ENCODE data around the gene ANG.
A peak's percentile ranks its signal among the peaks of the same experiment; 100 is the strongest.

The ANG gene

GRCh38 chr14:20671597-20672283 lies 16.8 kb upstream of the ANG start:
- no peaks in the 10 kb centered on the region for H3K9me3 ChIP-seq (ENCODE audit: control insufficient read depth in 2 of 2, low read length in 2 of 2)
- peak overlapping the region in 1 of 2 donors; percentile 46 for H3K27ac ChIP-seq (ENCODE audit: low read depth in 2 of 2, low read length in 2 of 2)
- H3K36me3 ChIP-seq (ENCODE audit: control insufficient read depth in 2 of 2, insufficient read depth in 2 of 2, low read length in 2 of 2): no peaks in the 10 kb centered on the region

GRCh38 chr14:20675669-20676068 lies 12.9 kb upstream of the ANG start:
- Histone ChIP-seq H3K27ac (ENCODE audit: low read depth in 2 of 2, low read length in 2 of 2) (no peak overlapping the region), H3K4me3 (ENCODE audit: low read length in 2 of 2) (no peak overlapping the region), H3K9me3 (ENCODE audit: control insufficient read depth in 2 of 2, low read length in 2 of 2) (no peaks in the 10 kb centered on the region), H3K36me3 (ENCODE audit: control insufficient read depth in 2 of 2, insufficient read depth in 2 of 2, low read length in 2 of 2) (no peaks in the 10 kb centered on the region), H3K27me3 (ENCODE audit: control insufficient read depth in 2 of 2, insufficient read depth in 2 of 2, low read length in 2 of 2) (no peaks in the 10 kb centered on the region), H3K9ac (ENCODE audit: low read depth in 1 of 2, low read length in 2 of 2) (no peak overlapping the region), H3K4me1 (ENCODE audit: control insufficient read depth in 2 of 2, insufficient read depth in 2 of 2, low read length in 2 of 2) (peaks cover 6 to 19% of the 10 kb centered on the region in 2 donors)

More at GRCh38 chr14:20671597-20672283, 16.8 kb upstream of the ANG start:
- no peak overlapping the region for H3K4me3 ChIP-seq (ENCODE audit: low read length in 2 of 2)
- H3K27me3 ChIP-seq (ENCODE audit: control insufficient read depth in 2 of 2, insufficient read depth in 2 of 2, low read length in 2 of 2): no peaks in the 10 kb centered on the region
- peaks cover 0 to 10% of the 10 kb centered on the region in 2 donors for H3K4me1 ChIP-seq (ENCODE audit: control insufficient read depth in 2 of 2, insufficient read depth in 2 of 2, low read length in 2 of 2)
- no peak overlapping the region for H3K9ac ChIP-seq (ENCODE audit: low read depth in 1 of 2, low read length in 2 of 2)

- Histone ChIP-seq H3K27me3 (ENCODE audit: control insufficient read depth in 2 of 2, insufficient read depth in 2 of 2, low read length in 2 of 2) (no peaks in the 10 kb centered on the region), H3K27ac (ENCODE audit: low read depth in 2 of 2, low read length in 2 of 2) (no peak overlapping the region), H3K4me1 (ENCODE audit: control insufficient read depth in 2 of 2, insufficient read depth in 2 of 2, low read length in 2 of 2) (peaks cover 10 to 23% of the 10 kb centered on the region in 2 donors), H3K9me3 (ENCODE audit: control insufficient read depth in 2 of 2, low read length in 2 of 2) (no peaks in the 10 kb centered on the region), H3K36me3 (ENCODE audit: control insufficient read depth in 2 of 2, insufficient read depth in 2 of 2, low read length in 2 of 2) (no peaks in the 10 kb centered on the region), H3K4me3 (ENCODE audit: low read length in 2 of 2) (no peak overlapping the region), H3K9ac (ENCODE audit: low read depth in 1 of 2, low read length in 2 of 2) (no peak overlapping the region)
Observed at GRCh38 chr14:20676072-20676471, 12.5 kb upstream of the ANG start.

- H3K27me3 ChIP-seq (ENCODE audit: control insufficient read depth in 2 of 2, insufficient read depth in 2 of 2, low read length in 2 of 2): no peaks in the 10 kb centered on the region
- H3K4me3 ChIP-seq (ENCODE audit: low read length in 2 of 2): no peak overlapping the region
- H3K9me3 ChIP-seq (ENCODE audit: control insufficient read depth in 2 of 2, low read length in 2 of 2): no peaks in the 10 kb centered on the region
- peaks cover 28 to 30% of the 10 kb centered on the region in 2 donors for H3K4me1 ChIP-seq (ENCODE audit: control insufficient read depth in 2 of 2, insufficient read depth in 2 of 2, low read length in 2 of 2)
- H3K36me3 ChIP-seq (ENCODE audit: control insufficient read depth in 2 of 2, insufficient read depth in 2 of 2, low read length in 2 of 2): no peaks in the 10 kb centered on the region
- H3K9ac ChIP-seq (ENCODE audit: low read depth in 1 of 2, low read length in 2 of 2): no peak overlapping the region
- peak overlapping the region in 1 of 2 donors; percentile 99 for H3K27ac ChIP-seq (ENCODE audit: low read depth in 2 of 2, low read length in 2 of 2)
Observed at GRCh38 chr14:20679907-20680306, 8.7 kb upstream of the ANG start.

DNA sequence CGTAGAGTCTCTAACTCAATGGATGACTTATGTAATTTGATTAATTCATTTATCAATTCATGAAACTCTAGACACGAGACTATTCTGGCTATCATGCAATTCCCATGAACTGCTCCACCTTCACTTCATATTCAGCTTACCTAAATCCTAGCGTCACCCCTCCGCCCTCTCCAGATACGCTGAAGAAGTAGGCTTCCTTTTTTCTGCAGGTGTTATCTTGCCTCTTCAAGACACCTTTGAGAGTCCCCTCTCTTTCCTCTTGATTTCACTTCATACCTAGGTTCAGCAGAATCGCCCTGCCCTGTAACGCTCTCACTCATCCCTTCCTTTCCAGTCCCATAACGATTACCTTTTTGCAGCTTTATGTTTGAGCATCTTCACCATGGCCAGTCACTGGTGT lies 8.2 kb upstream of the ANG start:
- Histone ChIP-seq H3K4me3 (ENCODE audit: low read length in 2 of 2) (peak overlapping the region; percentile 91 to 96), H3K9me3 (ENCODE audit: control insufficient read depth in 2 of 2, low read length in 2 of 2) (no peaks in the 10 kb centered on the region), H3K27ac (ENCODE audit: low read depth in 2 of 2, low read length in 2 of 2) (peak overlapping the region; percentile 99 to 100), H3K27me3 (ENCODE audit: control insufficient read depth in 2 of 2, insufficient read depth in 2 of 2, low read length in 2 of 2) (no peaks in the 10 kb centered on the region), H3K4me1 (ENCODE audit: control insufficient read depth in 2 of 2, insufficient read depth in 2 of 2, low read length in 2 of 2) (peaks cover 32% of the 10 kb centered on the region in 2 donors), H3K36me3 (ENCODE audit: control insufficient read depth in 2 of 2, insufficient read depth in 2 of 2, low read length in 2 of 2) (no peaks in the 10 kb centered on the region), H3K9ac (ENCODE audit: low read depth in 1 of 2, low read length in 2 of 2) (peak overlapping the region; percentile 99)

DNA sequence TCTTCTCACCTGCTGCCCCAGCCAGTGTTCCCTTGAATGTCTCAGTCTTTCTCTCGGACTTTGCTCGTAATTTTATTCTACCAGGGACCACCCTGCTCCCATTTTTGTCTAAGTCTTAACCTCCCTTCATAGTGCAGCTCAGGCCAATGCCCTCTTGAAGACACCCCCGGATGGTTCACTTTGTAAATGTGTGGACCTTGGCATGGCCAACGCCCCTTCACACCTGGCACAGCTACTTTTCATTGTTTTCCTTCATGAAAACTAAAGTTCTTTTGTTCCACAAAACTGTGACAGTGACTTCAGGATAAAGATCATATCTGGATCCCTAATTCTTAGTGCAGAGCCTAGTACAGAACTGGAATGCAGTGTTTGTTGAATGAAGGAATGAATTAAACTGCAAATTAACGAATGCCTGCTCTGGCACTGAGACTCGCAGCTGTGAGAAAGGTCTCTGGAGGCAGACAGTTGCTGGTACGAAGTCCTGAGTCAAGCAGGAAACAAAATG lies 7.7 kb upstream of the ANG start:
- H3K27me3 ChIP-seq (ENCODE audit: control insufficient read depth in 2 of 2, insufficient read depth in 2 of 2, low read length in 2 of 2): no peaks in the 10 kb centered on the region
- no peaks in the 10 kb centered on the region for H3K9me3 ChIP-seq (ENCODE audit: control insufficient read depth in 2 of 2, low read length in 2 of 2)
- no peaks in the 10 kb centered on the region for H3K36me3 ChIP-seq (ENCODE audit: control insufficient read depth in 2 of 2, insufficient read depth in 2 of 2, low read length in 2 of 2)
- H3K27ac ChIP-seq (ENCODE audit: low read depth in 2 of 2, low read length in 2 of 2): peak overlapping the region; percentile 99 to 100
- H3K9ac ChIP-seq (ENCODE audit: low read depth in 1 of 2, low read length in 2 of 2): peak overlapping the region; percentile 99
- peaks cover 32 to 33% of the 10 kb centered on the region in 2 donors for H3K4me1 ChIP-seq (ENCODE audit: control insufficient read depth in 2 of 2, insufficient read depth in 2 of 2, low read length in 2 of 2)
- H3K4me3 ChIP-seq (ENCODE audit: low read length in 2 of 2): peak overlapping the region; percentile 91 to 96

DNA sequence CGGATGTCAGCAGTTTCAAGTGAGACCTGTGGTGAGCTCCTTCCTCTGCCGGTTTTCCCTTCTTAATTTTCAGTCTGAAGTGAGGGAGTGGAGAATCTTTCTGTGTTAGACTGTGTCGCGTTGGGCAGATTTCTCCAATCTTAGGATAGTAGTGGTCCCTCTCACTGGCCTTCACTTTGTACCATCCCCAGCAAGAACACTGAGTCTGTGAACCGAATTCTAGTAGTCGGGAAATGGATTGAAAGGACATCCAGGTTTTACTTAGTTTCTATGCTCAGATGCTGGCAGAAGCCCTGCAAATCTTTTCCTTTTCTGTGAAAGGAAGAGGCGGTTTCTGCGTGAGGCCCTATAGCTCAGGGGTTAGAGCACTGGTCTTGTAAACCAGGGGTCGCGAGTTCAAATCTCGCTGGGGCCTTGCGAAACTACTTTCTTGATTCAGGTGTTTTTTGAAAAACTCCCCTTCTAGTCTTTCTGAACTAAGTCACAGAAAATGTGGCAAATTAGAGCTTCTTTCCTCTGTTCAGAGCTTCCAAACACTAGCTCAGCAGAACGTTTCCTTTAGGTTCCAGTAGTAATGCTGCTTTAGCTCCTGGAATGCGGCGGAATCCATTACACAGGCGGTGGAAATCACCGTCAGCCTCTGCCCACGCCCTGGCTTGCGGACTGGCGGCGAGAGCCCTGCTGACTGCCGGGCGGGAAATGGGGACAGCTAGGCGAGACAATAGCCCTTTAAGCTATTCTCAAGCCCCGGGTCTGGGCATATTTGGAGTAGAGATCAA lies 7.0 kb upstream of the ANG start:
- H3K27me3 ChIP-seq (ENCODE audit: control insufficient read depth in 2 of 2, insufficient read depth in 2 of 2, low read length in 2 of 2): no peaks in the 10 kb centered on the region
- H3K9me3 ChIP-seq (ENCODE audit: control insufficient read depth in 2 of 2, low read length in 2 of 2): no peaks in the 10 kb centered on the region
- no peaks in the 10 kb centered on the region for H3K36me3 ChIP-seq (ENCODE audit: control insufficient read depth in 2 of 2, insufficient read depth in 2 of 2, low read length in 2 of 2)
- peak overlapping the region; percentile 99 to 100 for H3K27ac ChIP-seq (ENCODE audit: low read depth in 2 of 2, low read length in 2 of 2)
- peaks cover 32 to 38% of the 10 kb centered on the region in 2 donors for H3K4me1 ChIP-seq (ENCODE audit: control insufficient read depth in 2 of 2, insufficient read depth in 2 of 2, low read length in 2 of 2)
- peak overlapping the region; percentile 99 for H3K9ac ChIP-seq (ENCODE audit: low read depth in 1 of 2, low read length in 2 of 2)
- H3K4me3 ChIP-seq (ENCODE audit: low read length in 2 of 2): peak overlapping the region; percentile 91 to 96

DNA sequence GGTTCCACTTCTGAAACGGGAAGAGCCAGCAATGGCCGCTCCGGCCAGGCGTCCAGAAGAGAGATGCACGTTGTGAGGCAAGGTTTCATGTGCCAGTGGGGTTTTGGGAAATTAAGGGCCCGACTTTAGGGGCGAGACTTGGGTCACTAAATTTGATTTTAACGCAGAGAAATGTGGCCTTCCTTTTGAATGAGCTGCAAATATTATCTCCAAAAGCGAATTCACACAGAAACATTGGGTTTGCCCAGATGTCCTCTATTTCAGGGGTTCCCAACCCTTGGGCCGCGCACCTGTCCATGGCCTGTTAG lies 6.5 kb upstream of the ANG start:
- Histone ChIP-seq H3K36me3 (ENCODE audit: control insufficient read depth in 2 of 2, insufficient read depth in 2 of 2, low read length in 2 of 2) (no peaks in the 10 kb centered on the region), H3K4me3 (ENCODE audit: low read length in 2 of 2) (peak overlapping the region; percentile 91 to 96), H3K27ac (ENCODE audit: low read depth in 2 of 2, low read length in 2 of 2) (peak overlapping the region; percentile 99 to 100), H3K9me3 (ENCODE audit: control insufficient read depth in 2 of 2, low read length in 2 of 2) (no peaks in the 10 kb centered on the region), H3K27me3 (ENCODE audit: control insufficient read depth in 2 of 2, insufficient read depth in 2 of 2, low read length in 2 of 2) (no peaks in the 10 kb centered on the region), H3K9ac (ENCODE audit: low read depth in 1 of 2, low read length in 2 of 2) (peak overlapping the region; percentile 99), H3K4me1 (ENCODE audit: control insufficient read depth in 2 of 2, insufficient read depth in 2 of 2, low read length in 2 of 2) (peaks cover 37 to 44% of the 10 kb centered on the region in 2 donors)

- Histone ChIP-seq H3K27me3 (ENCODE audit: control insufficient read depth in 2 of 2, insufficient read depth in 2 of 2, low read length in 2 of 2) (no peaks in the 10 kb centered on the region), H3K9me3 (ENCODE audit: control insufficient read depth in 2 of 2, low read length in 2 of 2) (no peaks in the 10 kb centered on the region), H3K27ac (ENCODE audit: low read depth in 2 of 2, low read length in 2 of 2) (peak overlapping the region; percentile 99 to 100), H3K4me1 (ENCODE audit: control insufficient read depth in 2 of 2, insufficient read depth in 2 of 2, low read length in 2 of 2) (peaks cover 39 to 49% of the 10 kb centered on the region in 2 donors), H3K4me3 (ENCODE audit: low read length in 2 of 2) (peak overlapping the region; percentile 91 to 96), H3K36me3 (ENCODE audit: control insufficient read depth in 2 of 2, insufficient read depth in 2 of 2, low read length in 2 of 2) (no peaks in the 10 kb centered on the region), H3K9ac (ENCODE audit: low read depth in 1 of 2, low read length in 2 of 2) (peak overlapping the region; percentile 99)
Observed at GRCh38 chr14:20682435-20683124, 6.0 kb upstream of the ANG start.
